Skeletal muscle satellite cell (primary cell): Measurements from ENCODE around the gene F2. TPM values are rescaled to one million over a fixed set of nuclear protein-coding genes. Genes with fewer than 3 reads are reported as not detected.
"Not testable (repeated sequence)": the region's sequence is repeated elsewhere in the genome, so short reads cannot be mapped to it uniquely, and the experiment has no call there.

Source experiments
- H3K27me3 ChIP-seq: 2 replicates; pipeline ENCODE4 v1.7.0; 2013; ENCODE audit warnings: low read length; ENCODE audit not compliant: control insufficient read depth, insufficient read depth
- H3K36me3 ChIP-seq: 2 replicates; pipeline ENCODE4 v1.7.0; 2013; ENCODE audit warnings: mild to moderate bottlenecking, control low read depth, low read length; ENCODE audit not compliant: insufficient read depth
- H3K4me1 ChIP-seq: 2 replicates; pipeline ENCODE4 v1.7.0; 2013; ENCODE audit warnings: low read length; ENCODE audit not compliant: control insufficient read depth, insufficient read depth
- H3K4me2 ChIP-seq: 2 replicates; pipeline ENCODE4 v1.7.0; 2013; ENCODE audit warnings: mild to moderate bottlenecking, low read length
- H3K4me3 ChIP-seq: 2 replicates; pipeline ENCODE4 v1.7.0; 2013; ENCODE audit warnings: low read length
- H3K9ac ChIP-seq: 2 replicates; pipeline ENCODE4 v1.7.0; 2013; ENCODE audit warnings: mild to moderate bottlenecking, low read depth, low read length, moderate library complexity
- H3K9me3 ChIP-seq: replicated peaks from 2 replicates; pipeline ENCODE4 v1.7.0; 2013; ENCODE audit warnings: mild to moderate bottlenecking, control low read depth, low read length
- total RNA-seq: library from RNA; depleted of rRNA; stranded (reverse); fragments of >200 nt; gene quantifications from 2 replicates; pipeline ENCODE4 v1.2.3, GENCODE V29; 2012; rRNA removed

The F2 gene
- total RNA-seq, result under 0.01 TPM in 1 of 2 replicates, not detected in the other

- Histone ChIP-seq H3K9ac (no peak within 1 kb of the TSS), H3K36me3 (no peaks in the 10 kb centered on the region), H3K27me3 (no peaks in the 10 kb centered on the region), H3K9me3 (no peaks in the 10 kb centered on the region), H3K4me1 (peaks cover 17% of the 10 kb centered on the region), H3K4me2 (no peak within 1 kb of the TSS), H3K4me3 (no peak within 1 kb of the TSS)
Measured at GRCh38 chr11:46719048-46719542, at the start of gene F2. Gene F2, plus strand, starts transcription at chr11:46719213. Its CDS starts 23 bp downstream, at chr11:46719236.

DNA sequence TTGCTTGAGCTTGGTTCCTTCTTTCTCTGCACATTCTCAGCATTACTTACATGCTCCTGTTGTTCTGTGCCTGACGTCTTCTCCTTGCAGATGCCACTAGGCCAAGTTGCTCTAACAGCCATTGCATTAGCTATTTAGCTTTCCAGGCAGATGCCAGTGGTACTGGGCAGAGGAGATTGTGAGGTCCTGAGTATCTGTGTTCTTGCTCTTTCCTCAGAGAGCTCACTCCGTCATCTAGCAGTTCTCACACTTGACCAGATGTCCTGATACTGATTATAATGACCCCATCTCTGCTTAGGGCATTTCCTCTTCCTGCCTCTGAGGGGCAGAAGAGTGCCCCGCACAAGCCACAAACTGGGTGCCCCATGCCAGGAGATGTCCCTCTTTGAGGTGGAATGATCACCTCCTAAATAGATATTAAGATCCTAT is 49.3 kb upstream of the F2 start:
- H3K4me2 ChIP-seq, result no peak overlapping the region
- H3K27me3 ChIP-seq, result no peaks in the 10 kb centered on the region
- peaks cover 26% of the 10 kb centered on the region for H3K4me1 ChIP-seq
- H3K9me3 ChIP-seq, result no peaks in the 10 kb centered on the region
- no peak overlapping the region for H3K9ac ChIP-seq
- no peak overlapping the region for H3K4me3 ChIP-seq
- H3K36me3 ChIP-seq, result peaks cover 61% of the 10 kb centered on the region

GRCh38 chr11:46670521-46670920 is 48.5 kb upstream of the F2 start:
- H3K27me3 ChIP-seq, H3K4me2 ChIP-seq, H3K9me3 ChIP-seq, H3K4me3 ChIP-seq: not testable (repeated sequence)
- H3K36me3 ChIP-seq, result peaks cover 53% of the 10 kb centered on the region
- peak overlapping the region; percentile 24 for H3K9ac ChIP-seq
- peaks cover 34% of the 10 kb centered on the region for H3K4me1 ChIP-seq

- peaks cover 48% of the 10 kb centered on the region for H3K4me1 ChIP-seq
- H3K36me3 ChIP-seq, result peaks cover 54% of the 10 kb centered on the region
- no peaks in the 10 kb centered on the region for H3K27me3 ChIP-seq
- no peak overlapping the region for H3K4me2 ChIP-seq
- H3K9ac ChIP-seq, result peak overlapping the region; percentile 32
- H3K9me3 ChIP-seq, result no peaks in the 10 kb centered on the region
- no peak overlapping the region for H3K4me3 ChIP-seq
Measured at GRCh38 chr11:46671958-46672315, 47.1 kb upstream of the F2 start.

- H3K27me3 ChIP-seq, result no peaks in the 10 kb centered on the region
- no peak overlapping the region for H3K4me3 ChIP-seq
- peaks cover 59% of the 10 kb centered on the region for H3K36me3 ChIP-seq
- H3K9me3 ChIP-seq, result no peaks in the 10 kb centered on the region
- peaks cover 48% of the 10 kb centered on the region for H3K4me1 ChIP-seq
- no peak overlapping the region for H3K4me2 ChIP-seq
- no peak overlapping the region for H3K9ac ChIP-seq
Measured at GRCh38 chr11:46672381-46672839, 46.6 kb upstream of the F2 start.

- Histone ChIP-seq H3K27me3 (no peaks in the 10 kb centered on the region), H3K4me2 (no peak overlapping the region), H3K9ac (no peak overlapping the region), H3K4me1 (peaks cover 55% of the 10 kb centered on the region), H3K36me3 (peaks cover 59% of the 10 kb centered on the region), H3K9me3 (no peaks in the 10 kb centered on the region), H3K4me3 (no peak overlapping the region)
Measured at GRCh38 chr11:46673713-46674462, 45.1 kb upstream of the F2 start.

GRCh38 chr11:46674463-46675287 is 44.3 kb upstream of the F2 start:
- no peaks in the 10 kb centered on the region for H3K9me3 ChIP-seq
- peaks cover 60% of the 10 kb centered on the region for H3K36me3 ChIP-seq

GRCh38 chr11:46675288-46675851 is 43.6 kb upstream of the F2 start:
- H3K27me3 ChIP-seq, result no peaks in the 10 kb centered on the region
- H3K4me3 ChIP-seq, result no peak overlapping the region
- no peaks in the 10 kb centered on the region for H3K9me3 ChIP-seq
- peak overlapping the region; percentile 48 for H3K4me2 ChIP-seq
- H3K36me3 ChIP-seq, result peaks cover 63% of the 10 kb centered on the region
- H3K9ac ChIP-seq, result peak overlapping the region; percentile 67
- H3K4me1 ChIP-seq, result peaks cover 55% of the 10 kb centered on the region

More at GRCh38 chr11:46674463-46675287, 44.3 kb upstream of the F2 start:
- peak overlapping the region; percentile 48 for H3K4me2 ChIP-seq
- no peak overlapping the region for H3K4me3 ChIP-seq
- H3K9ac ChIP-seq, result peak overlapping the region; percentile 67
- no peaks in the 10 kb centered on the region for H3K27me3 ChIP-seq
- peaks cover 55% of the 10 kb centered on the region for H3K4me1 ChIP-seq

- Histone ChIP-seq H3K4me2 (peak overlapping the region; percentile 48), H3K27me3 (no peaks in the 10 kb centered on the region), H3K36me3 (peaks cover 67% of the 10 kb centered on the region), H3K4me1 (peaks cover 49% of the 10 kb centered on the region), H3K9me3 (no peaks in the 10 kb centered on the region), H3K4me3 (no peak overlapping the region), H3K9ac (peak overlapping the region; percentile 67)
Measured at GRCh38 chr11:46675949-46676348, 43.1 kb upstream of the F2 start.

DNA sequence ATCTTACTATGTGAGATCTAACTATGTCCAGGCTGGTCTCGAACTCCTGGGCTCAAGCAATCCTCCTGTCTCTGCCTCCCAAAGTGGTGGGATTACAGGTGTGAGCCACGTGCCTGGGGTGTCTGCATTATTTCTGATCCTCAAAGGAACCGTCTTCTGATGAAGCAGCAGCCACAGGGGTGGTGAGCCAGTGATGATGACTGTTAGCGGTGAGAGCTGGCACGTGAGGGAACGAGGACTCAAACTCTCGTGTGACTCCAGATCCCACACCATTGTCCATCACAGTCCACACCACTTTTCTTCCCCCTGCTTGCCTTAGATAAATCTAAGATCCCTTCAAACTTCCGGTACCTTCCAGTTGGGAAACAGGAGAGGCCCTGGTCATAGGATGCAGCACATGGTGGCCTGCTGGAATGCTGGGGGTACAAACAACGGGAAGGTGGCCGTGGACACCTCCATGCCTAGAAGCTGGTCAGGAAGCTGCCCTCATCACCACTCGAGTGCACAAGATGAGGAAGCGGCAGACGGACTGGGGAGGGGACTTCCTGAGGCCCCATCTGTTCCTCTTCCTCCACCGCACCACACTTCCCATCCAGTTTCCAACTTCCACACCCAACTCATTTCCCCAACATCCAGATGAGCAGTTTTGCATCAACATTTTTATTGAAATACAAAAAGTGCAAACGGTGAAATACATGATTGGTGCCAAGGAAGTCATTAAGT is 42.4 kb upstream of the F2 start:
- no peaks in the 10 kb centered on the region for H3K27me3 ChIP-seq
- H3K4me2 ChIP-seq, result no peak overlapping the region
- peaks cover 44% of the 10 kb centered on the region for H3K4me1 ChIP-seq
- H3K36me3 ChIP-seq, result peaks cover 72% of the 10 kb centered on the region
- H3K9me3 ChIP-seq, result no peaks in the 10 kb centered on the region
- no peak overlapping the region for H3K4me3 ChIP-seq
- no peak overlapping the region for H3K9ac ChIP-seq

- Histone ChIP-seq H3K27me3 (no peaks in the 10 kb centered on the region), H3K9me3 (no peaks in the 10 kb centered on the region), H3K9ac (no peak overlapping the region), H3K36me3 (peaks cover 72% of the 10 kb centered on the region), H3K4me3 (no peak overlapping the region), H3K4me1 (peaks cover 38% of the 10 kb centered on the region), H3K4me2 (no peak overlapping the region)
Measured at GRCh38 chr11:46677169-46677568, 41.8 kb upstream of the F2 start.
